OCI-M1 (cell line): ENCODE results near the gene SNX8.
"Not testable (repeated sequence)": the region's sequence is repeated elsewhere in the genome, so short reads cannot be mapped to it uniquely, and the experiment has no call there.

ENCODE experiments used
- DNase-seq: peaks from one replicate; lab custom pipeline; 2025; lab: John Stamatoyannopoulos, UW

Gene SNX8

DNA sequence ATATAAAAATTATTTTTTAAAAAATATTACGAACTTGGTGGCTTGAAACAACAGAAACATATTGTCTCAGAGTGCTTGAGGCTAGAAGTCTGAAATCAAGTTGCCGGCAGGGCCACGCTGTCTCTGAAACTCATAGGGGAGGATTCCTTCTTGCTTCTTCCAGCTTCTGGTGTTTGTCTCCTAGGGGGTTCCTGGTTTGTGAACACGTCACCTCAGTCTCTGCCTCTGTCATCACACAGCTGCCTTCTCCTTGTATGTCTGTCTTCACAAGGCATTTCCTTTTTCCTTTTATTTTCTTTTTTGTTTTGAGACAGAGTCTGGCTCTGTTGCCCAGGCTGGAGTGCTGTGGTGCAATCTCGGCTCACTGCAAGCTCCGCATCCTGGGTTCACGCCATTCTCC is 12.7 kb upstream of the SNX8 start:
- no peak for DNase-seq

- peak; percentile 84 for DNase-seq
Observed at GRCh38 chr7:2325162-2325561, 10.9 kb upstream of the SNX8 start.

GRCh38 chr7:2321020-2321419 is 6.8 kb upstream of the SNX8 start:
- DNase-seq: no peak

DNA sequence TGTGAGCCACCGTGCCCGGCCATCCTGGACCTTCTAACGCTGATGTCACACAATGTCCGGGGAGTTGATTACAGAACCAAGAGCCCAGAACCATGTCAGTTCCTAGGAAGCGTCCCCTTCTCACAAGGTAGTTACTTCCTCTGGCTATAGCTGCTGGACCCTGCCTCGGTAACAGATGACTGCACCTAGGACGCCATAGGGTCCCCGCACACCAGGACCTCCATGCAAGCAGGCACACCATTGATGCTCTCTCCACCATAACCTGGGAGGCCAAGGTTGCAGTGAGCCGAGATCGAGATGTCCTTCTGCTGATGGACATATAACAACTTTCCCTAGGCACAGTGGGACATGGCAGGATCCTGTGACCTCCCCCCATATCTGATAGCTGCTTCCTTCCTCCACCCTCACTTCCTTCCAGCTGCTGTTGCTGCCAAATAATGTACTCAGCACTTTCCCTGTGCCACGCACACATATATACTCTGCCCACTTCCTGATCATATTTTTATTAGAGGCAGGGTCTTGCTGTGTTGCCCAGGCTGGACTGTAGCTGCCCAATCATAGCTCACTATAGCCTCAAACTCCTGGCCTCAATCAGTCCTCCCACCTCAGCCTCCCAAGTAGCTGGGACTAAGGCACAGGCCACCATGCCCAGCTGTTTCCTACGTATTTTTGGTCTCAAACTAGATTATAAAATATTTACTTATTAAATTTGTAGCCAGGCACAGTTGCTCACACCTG is 3.5 kb upstream of the SNX8 start:
- DNase-seq: no peak

DNA sequence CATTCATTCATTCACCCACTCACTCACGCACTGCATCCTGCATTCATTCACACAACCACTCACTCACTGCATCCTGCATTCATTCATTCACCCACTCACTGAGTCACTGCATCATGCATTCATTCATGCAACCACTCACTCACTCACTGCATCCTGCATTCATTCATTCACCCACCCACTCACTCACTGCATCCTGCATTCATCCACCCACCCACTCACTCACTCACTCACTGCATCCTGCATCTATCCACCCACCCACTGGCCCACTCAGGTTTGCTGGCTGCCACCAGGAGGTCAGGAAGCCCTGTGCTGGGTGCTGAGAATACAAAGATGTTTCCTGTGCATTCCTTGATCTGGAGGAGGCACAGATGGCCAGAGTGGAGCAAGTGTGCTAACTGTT is 2.3 kb upstream of the SNX8 start:
- DNase-seq: no peak

DNA sequence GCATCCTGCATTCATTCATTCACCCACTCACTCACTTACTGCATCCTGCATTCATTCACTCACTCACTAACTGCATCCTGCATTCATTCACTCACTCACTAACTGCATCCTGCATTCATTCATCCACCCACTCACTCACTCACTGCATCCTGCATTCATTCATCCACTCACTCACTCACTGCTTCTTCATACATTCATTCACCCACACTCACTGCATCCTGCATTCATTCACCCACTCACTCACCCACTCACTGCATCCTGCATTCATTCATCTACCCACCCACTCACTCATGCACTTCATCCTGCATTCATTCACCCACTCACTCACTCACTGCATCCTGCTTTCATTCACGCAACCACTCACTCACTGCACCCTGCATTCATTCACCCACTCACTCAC is 1.5 kb upstream of the SNX8 start:
- no peak for DNase-seq

- not testable (repeated sequence) for DNase-seq
Observed at GRCh38 chr7:2314956-2315530, 802 bp upstream of the SNX8 start.

DNA sequence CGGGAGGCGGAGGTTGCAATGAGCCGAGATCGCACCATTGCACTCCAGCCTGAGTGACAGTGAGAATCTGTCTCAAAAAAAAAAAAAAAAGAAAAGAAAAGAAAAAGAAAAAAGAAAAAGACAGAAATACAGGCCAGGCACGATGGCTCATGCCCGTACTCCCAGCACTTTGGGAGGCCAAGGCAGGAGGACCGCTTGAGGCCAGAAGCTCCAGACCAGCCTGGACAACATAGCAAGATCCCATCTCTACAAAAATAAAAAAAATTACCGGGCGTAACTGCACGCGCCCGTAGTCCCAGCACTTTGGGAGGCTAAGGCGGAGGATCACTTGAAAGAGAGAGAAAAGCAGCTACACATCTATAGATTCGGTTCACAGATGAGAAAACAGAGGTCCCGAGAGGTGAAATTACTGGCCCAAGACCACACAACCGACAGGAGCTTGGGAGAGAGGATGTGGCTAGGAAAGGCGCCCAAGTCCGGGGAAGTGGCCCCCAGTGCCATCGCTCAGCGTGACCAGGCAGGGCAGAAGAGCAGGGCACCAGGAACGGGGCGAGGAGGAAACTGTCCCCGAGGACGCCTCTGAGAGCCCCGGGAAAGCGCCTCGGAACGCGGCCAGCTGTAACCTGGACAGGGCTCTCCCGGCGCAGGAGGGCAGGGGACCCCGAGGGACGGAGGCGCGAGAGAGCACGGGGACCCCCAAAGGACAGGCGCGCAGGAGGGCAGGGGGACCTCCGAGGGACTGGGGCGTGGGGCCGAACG is 612 bp downstream of the SNX8 start:
- peak; percentile 15 for DNase-seq

DNA sequence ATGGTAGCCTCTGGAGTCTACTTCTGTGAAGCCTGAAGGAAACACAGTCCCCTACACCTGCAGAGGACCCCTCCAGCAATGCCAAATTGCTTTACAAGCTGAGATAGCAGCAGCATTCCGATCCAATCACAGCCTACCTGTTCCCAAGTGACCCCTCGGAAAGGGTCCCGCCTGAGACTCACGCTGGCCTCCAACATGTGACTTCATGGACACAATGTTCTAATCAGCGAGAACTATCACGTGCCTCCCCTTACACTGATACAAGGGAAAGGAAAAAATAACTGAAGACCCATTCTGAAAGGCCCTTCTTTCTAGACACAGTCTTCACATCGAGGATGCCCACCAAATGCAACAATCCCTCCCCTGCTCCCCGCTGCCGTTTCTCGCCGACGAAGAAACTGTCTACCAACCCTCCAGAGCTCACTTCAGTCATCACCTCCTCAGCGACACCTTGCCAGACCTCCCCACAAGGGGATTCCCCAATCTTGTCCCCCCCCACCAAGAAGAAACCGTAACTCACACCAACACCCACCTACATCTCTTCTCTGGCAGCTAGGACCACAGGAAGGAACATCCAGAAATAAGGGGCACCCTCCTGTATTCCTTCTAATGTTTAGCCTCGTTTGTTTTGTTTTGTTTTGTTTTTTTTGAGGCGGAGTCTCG is 1.8 kb downstream of the SNX8 start:
- no peak for DNase-seq

- DNase-seq: no peak
Observed at GRCh38 chr7:2309889-2310331, 4.3 kb downstream of the SNX8 start.

- DNase-seq: peak; percentile 44
Observed at GRCh38 chr7:2307690-2308107, 6.5 kb downstream of the SNX8 start.

DNA sequence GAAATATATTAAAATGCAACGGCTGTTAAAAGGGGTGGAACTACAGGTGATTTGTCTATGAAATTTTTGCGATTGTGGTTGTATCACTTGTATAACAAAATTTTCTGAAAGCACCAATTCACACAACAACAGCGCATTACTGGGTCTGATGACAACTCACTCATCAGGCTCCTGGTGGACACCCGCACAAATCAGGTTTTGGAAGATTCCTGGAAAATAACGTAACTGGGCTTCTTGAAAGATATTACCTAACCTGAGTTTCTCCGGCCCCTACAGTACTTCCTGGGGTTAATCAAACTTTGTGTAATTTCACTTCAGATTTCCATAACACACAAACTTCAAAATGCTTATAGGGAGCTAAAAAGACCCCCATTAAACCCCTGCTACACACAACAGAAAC is 7.6 kb downstream of the SNX8 start:
- DNase-seq: no peak

- not testable (repeated sequence) for DNase-seq
Observed at GRCh38 chr7:2305258-2305657, 9.0 kb downstream of the SNX8 start.

DNA sequence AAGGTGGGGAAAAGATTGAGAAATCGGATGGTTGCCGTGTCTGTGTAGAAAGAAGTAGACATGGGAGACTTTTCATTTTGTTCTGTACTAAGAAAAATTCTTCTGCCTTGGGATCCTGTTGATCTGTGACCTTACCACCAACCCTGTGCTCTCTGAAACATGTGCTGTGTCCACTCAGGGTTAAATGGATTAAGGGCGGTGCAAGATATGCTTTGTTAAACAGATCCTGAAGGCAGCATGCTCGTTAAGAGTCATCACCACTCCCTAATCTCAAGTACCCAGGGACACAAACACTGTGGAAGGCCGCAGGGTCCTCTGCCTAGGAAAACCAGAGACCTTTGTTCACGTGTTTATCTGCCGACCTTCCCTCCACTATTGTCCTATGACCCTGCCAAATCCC is 10.7 kb downstream of the SNX8 start:
- peak; percentile 3 for DNase-seq

- DNase-seq: not testable (repeated sequence)
Observed at GRCh38 chr7:2302743-2303397, 11.4 kb downstream of the SNX8 start.

GRCh38 chr7:2301511-2301863 is 12.8 kb downstream of the SNX8 start:
- DNase-seq: no peak

GRCh38 chr7:2299870-2300512 is 14.2 kb downstream of the SNX8 start:
- DNase-seq: no peak

DNA sequence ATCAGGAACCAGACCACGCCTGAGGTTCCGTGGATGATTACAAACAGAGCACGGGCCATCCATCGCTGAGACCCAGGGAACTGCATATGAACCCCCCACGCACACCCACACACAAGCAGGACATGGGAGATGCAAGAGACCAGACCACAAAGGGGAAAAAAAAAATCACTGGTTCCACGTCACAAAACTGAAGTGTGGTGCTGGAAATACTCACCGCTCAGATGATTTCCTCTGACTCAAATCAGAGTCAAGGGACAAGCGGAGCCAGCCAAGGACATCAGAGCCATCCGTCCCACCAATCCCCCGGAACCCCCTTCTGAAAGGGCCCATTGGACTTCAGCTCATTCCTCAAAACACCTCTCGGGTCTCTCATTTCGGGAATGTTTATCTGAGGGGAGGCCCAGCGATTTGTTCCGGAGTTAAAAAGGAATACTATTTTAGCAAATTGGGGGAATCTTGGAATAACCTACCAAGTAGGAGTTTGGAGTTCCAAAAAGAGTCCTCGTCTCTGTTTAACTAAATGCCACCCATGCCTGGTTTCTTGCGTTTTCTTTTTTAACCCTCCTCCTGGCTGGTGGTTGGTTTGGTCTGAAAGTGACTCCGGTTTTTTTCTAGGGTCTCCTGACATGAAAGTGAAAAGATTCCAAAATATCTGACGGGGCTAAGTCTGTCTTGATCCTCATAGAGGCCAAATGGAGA is 15.0 kb downstream of the SNX8 start:
- no peak for DNase-seq

DNA sequence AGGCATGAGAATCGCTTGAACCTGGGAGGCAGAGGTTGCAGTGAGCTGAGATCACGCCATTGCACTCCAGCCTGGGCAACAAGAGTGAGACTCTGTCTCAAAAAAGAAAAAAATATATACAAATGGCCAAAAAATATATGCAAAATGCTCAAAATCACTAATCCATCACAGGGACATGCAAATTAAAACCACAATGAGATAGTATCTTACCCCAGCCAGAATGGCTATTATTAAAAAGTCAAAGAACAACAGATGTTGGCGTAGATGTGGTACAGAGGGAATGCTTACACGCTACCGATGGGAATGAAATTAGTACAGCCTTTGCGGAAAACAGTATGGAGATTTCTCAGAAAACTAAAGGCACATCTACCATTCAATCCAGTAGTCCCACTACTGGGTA is 17.4 kb downstream of the SNX8 start:
- no peak for DNase-seq

- DNase-seq: peak; percentile 2
Observed at GRCh38 chr7:2295936-2296620, 18.2 kb downstream of the SNX8 start.
